Breast epithelium (tissue), 3 donors: ENCODE measurements around the gene RAD51D.
"Not testable (repeated sequence)": the region's sequence is repeated elsewhere in the genome, so short reads cannot be mapped to it uniquely, and the experiment has no call there.

Experiments used
- POLR2A ChIP-seq: fragments of 450-650 bp; IDR thresholded peaks from one replicate; pipeline ENCODE4 v1.6.1; 2016; ENCODE audit warnings: antibody characterized with exemption, mild to moderate bottlenecking, moderate library complexity
- POLR2AphosphoS5 ChIP-seq, 3 donors: sonication (generic); formaldehyde crosslinking; IDR thresholded peaks; one replicate each; pipeline ENCODE4 v1.6.1; 2017; ENCODE audit warnings: antibody characterized with exemption in 3 of 3
- TF ChIP-seq, protein P1 (sequence below), 3 donors: fragments of 450-650 bp; IDR thresholded peaks; one replicate each; pipeline ENCODE4 v1.5.1; 2016 to 2017; ENCODE audit warnings: antibody characterized with exemption in 3 of 3, mild to moderate bottlenecking in 3 of 3, moderate library complexity in 3 of 3

DNA sequence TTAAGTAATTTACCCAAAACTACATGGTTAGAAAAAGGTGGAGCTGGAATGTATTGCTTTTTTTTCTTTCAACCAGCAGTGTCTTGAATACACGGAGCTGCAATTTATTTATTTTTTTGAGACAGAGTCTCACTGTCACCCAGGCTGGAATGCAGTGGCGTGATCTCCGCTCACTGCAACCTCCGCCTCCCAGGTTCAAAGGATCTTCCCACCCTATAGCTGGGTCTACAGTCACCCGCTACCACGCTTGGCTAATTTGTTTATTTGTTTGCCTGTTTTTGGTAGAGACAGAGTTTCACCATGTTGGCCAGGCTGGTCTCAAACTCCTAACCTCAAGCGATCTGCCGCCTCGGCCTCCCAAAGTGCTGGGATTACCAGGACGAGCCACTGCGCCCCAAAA is 29.0 kb downstream of the RAD51D start:
- TF ChIP-seq, protein P1, sequence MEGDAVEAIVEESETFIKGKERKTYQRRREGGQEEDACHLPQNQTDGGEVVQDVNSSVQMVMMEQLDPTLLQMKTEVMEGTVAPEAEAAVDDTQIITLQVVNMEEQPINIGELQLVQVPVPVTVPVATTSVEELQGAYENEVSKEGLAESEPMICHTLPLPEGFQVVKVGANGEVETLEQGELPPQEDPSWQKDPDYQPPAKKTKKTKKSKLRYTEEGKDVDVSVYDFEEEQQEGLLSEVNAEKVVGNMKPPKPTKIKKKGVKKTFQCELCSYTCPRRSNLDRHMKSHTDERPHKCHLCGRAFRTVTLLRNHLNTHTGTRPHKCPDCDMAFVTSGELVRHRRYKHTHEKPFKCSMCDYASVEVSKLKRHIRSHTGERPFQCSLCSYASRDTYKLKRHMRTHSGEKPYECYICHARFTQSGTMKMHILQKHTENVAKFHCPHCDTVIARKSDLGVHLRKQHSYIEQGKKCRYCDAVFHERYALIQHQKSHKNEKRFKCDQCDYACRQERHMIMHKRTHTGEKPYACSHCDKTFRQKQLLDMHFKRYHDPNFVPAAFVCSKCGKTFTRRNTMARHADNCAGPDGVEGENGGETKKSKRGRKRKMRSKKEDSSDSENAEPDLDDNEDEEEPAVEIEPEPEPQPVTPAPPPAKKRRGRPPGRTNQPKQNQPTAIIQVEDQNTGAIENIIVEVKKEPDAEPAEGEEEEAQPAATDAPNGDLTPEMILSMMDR (IDR thresholded peaks at IDR 0.05), result not testable (repeated sequence)
- TF ChIP-seq POLR2A; POLR2AphosphoS5 (IDR thresholded peaks at IDR 0.05): not testable (repeated sequence)
